H1 (cell line): ENCODE results near the gene INHBC. TPM values are rescaled to one million over a fixed set of nuclear protein-coding genes. Genes with fewer than 3 reads are reported as not detected.
A peak's percentile ranks its signal among the peaks of the same experiment; 100 is the strongest.

Source experiments
- CTCF ChIA-PET: fragments of 300-600 bp; sonication (Branson Sonifier 250); formaldehyde crosslinking; loops from one replicate; lab custom pipeline; 2021; ENCODE audit not compliant: partially characterized antibody; lab: Charles Lee
- POLR2A ChIA-PET: fragments of 300-600 bp; sonication (Branson Sonifier 250); formaldehyde crosslinking; loops from one replicate; lab custom pipeline; 2021; ENCODE audit warnings: inconsistent platforms; ENCODE audit not compliant: partially characterized antibody; lab: Charles Lee
- DNase-seq, 2 experiments: peaks; one replicate each; pipeline versions ENCODE4 v3.0.0 to v3.0.0-alpha.2; 2010 to 2022; ENCODE audit warnings: low spot score in 2 of 2, low read depth in 1 of 2, mixed read lengths in 1 of 2
- FAIRE-seq: peaks from 2 replicates; lab custom pipeline; 2011; peaks lifted over from hg19 to GRCh38; lab: Jason Lieb, UNC
- H2AFZ ChIP-seq: 2 replicates; pipeline ENCODE4 v1.8.1; 2012; ENCODE audit warnings: low read length, inconsistent platforms
- H2AK5ac ChIP-seq: 2 replicates; pipeline ENCODE4 v1.6.1; 2013; ENCODE audit warnings: low read depth, low read length
- H2BK120ac ChIP-seq: replicated peaks from 2 replicates; pipeline ENCODE3; 2013; ENCODE audit warnings: low read depth, low read length, inconsistent platforms
- H2BK12ac ChIP-seq: 2 replicates; pipeline ENCODE4 v1.6.1; 2013; ENCODE audit warnings: low read depth, low read length
- H2BK15ac ChIP-seq: 2 replicates; pipeline ENCODE4 v1.6.1; 2013; ENCODE audit warnings: low read length
- H2BK20ac ChIP-seq: 2 replicates; pipeline ENCODE4 v1.6.1; 2013; ENCODE audit warnings: low read length
- H2BK5ac ChIP-seq: 2 replicates; pipeline ENCODE4 v1.6.1; 2013; ENCODE audit warnings: low read depth, low read length
- H3K14ac ChIP-seq: 2 replicates; pipeline ENCODE4 v1.6.1; 2013; ENCODE audit warnings: inconsistent platforms; ENCODE audit not compliant: insufficient read length
- H3K18ac ChIP-seq: 2 replicates; pipeline ENCODE4 v1.6.1; 2013; ENCODE audit warnings: low read length; ENCODE audit errors: extremely low read depth
- H3K23ac ChIP-seq: 2 replicates; pipeline ENCODE4 v1.6.1; 2013; ENCODE audit warnings: inconsistent platforms; ENCODE audit not compliant: insufficient read length
- H3K23me2 ChIP-seq: 2 replicates; pipeline ENCODE4 v1.6.1; 2013; ENCODE audit warnings: low read depth, low read length
- H3K27ac ChIP-seq: 2 replicates; pipeline ENCODE4 v1.6.1; 2011; ENCODE audit warnings: low read depth, low read length, inconsistent platforms
- H3K27me3 ChIP-seq, 4 experiments: replicated peaks in 1 of 4; 1 replicate in 1 of 4; 2 replicates in 3 of 4; pipeline versions ENCODE4 v1.6.1 to v1.8.1; 2011 to 2013; ENCODE audit warnings: low read length in 3 of 4, mild to moderate bottlenecking in 3 of 4, inconsistent platforms in 2 of 4, mixed read lengths in 2 of 4, moderate library complexity in 1 of 4; ENCODE audit not compliant: control insufficient read depth in 3 of 4, insufficient read depth in 3 of 4; ENCODE audit errors: extremely low read depth in 1 of 4
- H3K36me3 ChIP-seq, 4 experiments: 2 replicates each; pipeline versions ENCODE4 v1.6.1 to v1.8.1; 2011 to 2013; ENCODE audit warnings: mild to moderate bottlenecking in 4 of 4, low read length in 3 of 4, moderate library complexity in 2 of 4, control low read depth in 1 of 4, inconsistent platforms in 1 of 4; ENCODE audit not compliant: insufficient read depth in 4 of 4, control insufficient read depth in 2 of 4
- H3K4ac ChIP-seq: replicated peaks from 2 replicates; pipeline ENCODE3; 2013; ENCODE audit warnings: low read length, low read depth, mixed read lengths, inconsistent platforms; ENCODE audit not compliant: insufficient read length
- H3K4me1 ChIP-seq, 4 experiments: replicated peaks in 1 of 4; 1 replicate in 1 of 4; 2 replicates in 3 of 4; pipeline versions ENCODE4 v1.6.1 to v1.8.1; 2011 to 2013; ENCODE audit warnings: low read length in 3 of 4, inconsistent platforms in 2 of 4, mixed read lengths in 1 of 4; ENCODE audit not compliant: insufficient read depth in 4 of 4, control insufficient read depth in 3 of 4
- H3K4me2 ChIP-seq, 2 experiments: 2 replicates each; pipeline versions ENCODE4 v1.6.1 to v1.8.1; 2011 to 2013; ENCODE audit warnings: low read depth in 2 of 2, low read length in 2 of 2, control low read depth in 1 of 2, inconsistent platforms in 1 of 2, mild to moderate bottlenecking in 1 of 2; ENCODE audit not compliant: insufficient read depth in 1 of 2
- H3K4me3 ChIP-seq, 4 experiments: fragments of 200-600, 300-600 bp in 1 of 4; sonication (generic), shearing (Covaris generic), sonication (Bioruptor Twin) in 1 of 4; 2 replicates each; pipeline versions ENCODE4 v1.5.1 to v1.8.1; 2011 to 2016; ENCODE audit warnings: low read length in 4 of 4, low read depth in 3 of 4, control low read depth in 2 of 4, inconsistent platforms in 2 of 4, mild to moderate bottlenecking in 2 of 4, mixed read lengths in 1 of 4, moderate library complexity in 1 of 4; ENCODE audit not compliant: insufficient read depth in 2 of 4; ENCODE audit errors: extremely low read depth in 1 of 4
- H3K56ac ChIP-seq: replicated peaks from 2 replicates; pipeline ENCODE3; 2013; ENCODE audit warnings: low read depth, mild to moderate bottlenecking, mixed read lengths, low read length, inconsistent platforms; ENCODE audit not compliant: insufficient read length
- H3K79me1 ChIP-seq: 2 replicates; pipeline ENCODE4 v1.6.1; 2013; ENCODE audit warnings: low read depth, low read length, control low read depth
- H3K79me2 ChIP-seq, 2 experiments: 2 replicates each; pipeline versions ENCODE4 v1.6.1 to v1.8.1; 2012 to 2013; ENCODE audit warnings: low read length in 2 of 2, mild to moderate bottlenecking in 2 of 2, inconsistent platforms in 1 of 2; ENCODE audit not compliant: insufficient read depth in 2 of 2, control insufficient read depth in 1 of 2
- H3K9ac ChIP-seq, 4 experiments: replicated peaks in 1 of 4; 1 replicate in 1 of 4; 2 replicates in 3 of 4; pipeline versions ENCODE4 v1.6.1 to v1.8.1; 2011 to 2013; ENCODE audit warnings: low read depth in 3 of 4, low read length in 3 of 4, control low read depth in 2 of 4, mild to moderate bottlenecking in 2 of 4, moderate library complexity in 2 of 4, inconsistent platforms in 1 of 4; ENCODE audit errors: extremely low read depth in 1 of 4
- H3K9me3 ChIP-seq, 2 experiments: 2 replicates each; pipeline versions ENCODE4 v1.6.1 to v1.8.1; 2012 to 2013; ENCODE audit warnings: mild to moderate bottlenecking in 2 of 2, moderate library complexity in 2 of 2, control low read depth in 1 of 2, inconsistent platforms in 1 of 2, low read depth in 1 of 2, low read length in 1 of 2, mixed read lengths in 1 of 2; ENCODE audit not compliant: insufficient read depth in 2 of 2
- H4K20me1 ChIP-seq, 2 experiments: replicated peaks in 1 of 2; 2 replicates each; pipeline versions ENCODE3 to v1.8.1; 2011 to 2013; ENCODE audit warnings: inconsistent platforms in 2 of 2, low read length in 2 of 2, mild to moderate bottlenecking in 1 of 2; ENCODE audit not compliant: insufficient read depth in 2 of 2, control insufficient read depth in 1 of 2
- H4K5ac ChIP-seq: 2 replicates; pipeline ENCODE4 v1.6.1; 2013; ENCODE audit warnings: low read length, low read depth, mixed read lengths, inconsistent platforms; ENCODE audit not compliant: insufficient read length
- H4K8ac ChIP-seq: 2 replicates; pipeline ENCODE4 v1.8.0; 2013; ENCODE audit warnings: mild to moderate bottlenecking, moderate library complexity, low read length, inconsistent platforms; ENCODE audit not compliant: insufficient read depth; ENCODE audit errors: extremely low read depth
- H4K91ac ChIP-seq: replicated peaks from 2 replicates; pipeline ENCODE3; 2013; ENCODE audit warnings: low read length, mixed read lengths, inconsistent platforms; ENCODE audit not compliant: insufficient read length
- CTBP2 ChIP-seq: IDR thresholded peaks from 2 replicates; pipeline ENCODE4 v1.7.0; 2011; ENCODE audit warnings: borderline replicate concordance, mild to moderate bottlenecking, moderate library complexity, mixed read lengths, low read length; ENCODE audit not compliant: insufficient read depth, insufficient read length
- E2F6 ChIP-seq: IDR thresholded peaks from 2 replicates; pipeline ENCODE4 v1.6.1; 2012; ENCODE audit warnings: inconsistent platforms
- EGR1 ChIP-seq: IDR thresholded peaks from 2 replicates; pipeline ENCODE4 v1.6.1; 2011; ENCODE audit warnings: low read depth, low read length, borderline replicate concordance
- EP300 ChIP-seq, 2 experiments: IDR thresholded peaks; 1 replicate in 1 of 2; 2 replicates in 1 of 2; pipeline ENCODE4 v1.6.1; 2011 to 2012; ENCODE audit warnings: low read depth in 2 of 2, low read length in 2 of 2, mild to moderate bottlenecking in 2 of 2, borderline replicate concordance in 1 of 2, inconsistent platforms in 1 of 2, moderate library complexity in 1 of 2
- EZH2 ChIP-seq: fragments of 200-600 bp; sonication (generic); IDR thresholded peaks from 2 replicates; pipeline ENCODE4 v1.7.1; 2012; ENCODE audit warnings: low read depth, mild to moderate bottlenecking, moderate library complexity, low read length, inconsistent platforms; ENCODE audit not compliant: severe bottlenecking
- JUND ChIP-seq: IDR thresholded peaks from 2 replicates; pipeline ENCODE4 v1.6.1; 2011; ENCODE audit warnings: mild to moderate bottlenecking, improper control_type of control experiment, low read length
- KDM5A ChIP-seq: fragments of 200-600 bp; IDR thresholded peaks from 2 replicates; pipeline ENCODE4 v1.7.1; 2012; ENCODE audit warnings: mild to moderate bottlenecking, low read length, inconsistent platforms, mixed read lengths
- PHF8 ChIP-seq: fragments of 200-600 bp; sonication (generic); conservative IDR thresholded peaks from 2 replicates; pipeline ENCODE4 v1.7.1; 2012; ENCODE audit warnings: low read depth, mild to moderate bottlenecking, inconsistent platforms, low read length, moderate library complexity
- SP1 ChIP-seq: IDR thresholded peaks from 2 replicates; pipeline ENCODE4 v1.6.1; 2011; ENCODE audit warnings: low read depth, low read length
- SRF ChIP-seq: IDR thresholded peaks from 2 replicates; pipeline ENCODE4 v1.6.1; 2011; ENCODE audit warnings: mild to moderate bottlenecking, low read depth, low read length, moderate library complexity
- SUZ12 ChIP-seq: fragments of 200-600 bp; sonication (generic); IDR thresholded peaks from 2 replicates; pipeline ENCODE4 v1.6.1; 2012; ENCODE audit warnings: mild to moderate bottlenecking, inconsistent platforms, low read length, moderate library complexity, mixed read lengths
- TCF12 ChIP-seq: IDR thresholded peaks from 2 replicates; pipeline ENCODE4 v1.6.1; 2011; ENCODE audit warnings: low read depth, mild to moderate bottlenecking, low read length
- YY1 ChIP-seq: IDR thresholded peaks from 2 replicates; pipeline ENCODE4 v1.6.1; 2011; ENCODE audit warnings: low read depth, mild to moderate bottlenecking, low read length
- WGBS, 2 experiments: shearing (Covaris generic) in 1 of 2; methylation state at CpG; one replicate each; pipeline versions ENCODE4 v1.1.6 to v1.1.7; 2013 to 2015; ENCODE audit warnings: low lambda C conversion rate in 2 of 2, mixed read lengths in 2 of 2, inconsistent platforms in 1 of 2, low coverage in 1 of 2, missing lambda C conversion rate in 1 of 2; ENCODE audit not compliant: insufficient replicate concordance in 2 of 2, insufficient coverage in 1 of 2, insufficient read length in 1 of 2; ENCODE audit errors: extremely low coverage in 1 of 2, missing lambda C conversion rate in 1 of 2; 5-methylcytosine and 5-hydroxymethylcytosine counted together
- polyA plus RNA-seq, 7 experiments: library from polyadenylated mRNA; depleted of rRNA in 3 of 7; stranded (reverse) in 5 of 7; unstranded in 2 of 7; fragments of >200 nt in 5 of 7; fragments of 200-250 nt in 2 of 7; gene quantifications; 1 replicate in 5 of 7; 2 replicates in 1 of 7; 4 replicates in 1 of 7; pipeline versions ENCODE4 v1.2.1 to v1.2.3, GENCODE V29; 2011 to 2013; ENCODE audit warnings: missing spikeins in 2 of 7, mixed read lengths in 2 of 7
- total RNA-seq: library from RNA; stranded (reverse); fragmentation: NEBNext Ultra II Directional; extraction: Animal tissue kit (Norgen Biotek cat#: 25700); gene quantifications from 2 replicates; pipeline ENCODE4 v1.2.1, GENCODE V29; 2021

The INHBC gene
- total and polyA plus RNA-seq, 2 of the 8 experiments (the other 6 are each of a cell fraction or from before 2014, with no cell fraction given), result 0.15 TPM; not detected in 1

- H3K23ac ChIP-seq, result no peak overlapping the region
- peaks cover 2% of the 10 kb centered on the region for H3K79me1 ChIP-seq
- no peak overlapping the region for H3K14ac ChIP-seq
- no peak overlapping the region for H2AK5ac ChIP-seq
- H3K9me3 ChIP-seq, result no peaks in the 10 kb centered on the region
- no peak overlapping the region for H2BK12ac ChIP-seq
- no peak for DNase-seq
- H2AFZ ChIP-seq, result no peak overlapping the region
- H3K23me2 ChIP-seq, result no peaks in the 10 kb centered on the region
- no peak overlapping the region for H2BK20ac ChIP-seq
- no peak overlapping the region for H3K4ac ChIP-seq
- no peaks in the 10 kb centered on the region for H3K27me3 ChIP-seq
- ChIA-PET POLR2A (interaction anchor here (1.8 to 2.1 kb wide), 3 partner anchors 9 to 35 kb away, joined by 4 to 9 read pairs (median 7); partner anchors contain the start of gene INHBE), CTCF (interaction anchor here (1.4 to 2.8 kb wide), 3 partner anchors 9 to 113 kb away, joined by 6 to 10 read pairs (median 8); no protein-coding TSS in a partner anchor)
- no peaks in the 10 kb centered on the region for H3K36me3 ChIP-seq
- no peak overlapping the region for H3K4me3 ChIP-seq
- WGBS, 2 experiments, result 91% methylated on average over 5 of the region's 5 CpGs; no CpG with 5 or more reads in 1 of the 2 experiments
- no peaks in the 10 kb centered on the region; a peak in 1 of 7 replicates for H3K4me1 ChIP-seq
- H4K8ac ChIP-seq, result no peak overlapping the region
- no peak overlapping the region for H2BK5ac ChIP-seq
- H4K91ac ChIP-seq, result no peak overlapping the region
- H3K27ac ChIP-seq, result no peak overlapping the region
- no peak overlapping the region for H3K18ac ChIP-seq
- no peak overlapping the region for H4K5ac ChIP-seq
- H2BK15ac ChIP-seq, result no peak overlapping the region
- peak overlapping the region; percentile 10 for H3K56ac ChIP-seq
- H3K9ac ChIP-seq, result no peak overlapping the region
- peaks cover 0 to 8% of the 10 kb centered on the region in 2 experiments for H4K20me1 ChIP-seq
- no peak for FAIRE-seq
- no peak overlapping the region for H3K4me2 ChIP-seq
- no peak overlapping the region for H2BK120ac ChIP-seq
- H3K79me2 ChIP-seq, result 0 out of 4 replicates have a peak, but pooled peaks cover 0 to 2% of the 10 kb centered on the region in 2 experiments
- no peak for TF ChIP-seq EP300 (IDR thresholded peaks at IDR 0.05; ENCODE audit: borderline replicate concordance in 1 of 2, low read depth in 2 of 2, low read length in 2 of 2)
- TF ChIP-seq PHF8, result no peak
- TF ChIP-seq EZH2, result no peak
- TF ChIP-seq EGR1, result no peak
- no peak for TF ChIP-seq KDM5A
- no peak for TF ChIP-seq SRF
- no peak for TF ChIP-seq SUZ12
- TF ChIP-seq CTBP2, result no peak
- TF ChIP-seq SP1, result no peak
- TF ChIP-seq JUND, result no peak
- TF ChIP-seq E2F6, result no peak
- TF ChIP-seq YY1, result no peak
- TF ChIP-seq TCF12, result no peak
Measured at GRCh38 chr12:57420482-57420881, 14.1 kb upstream of the INHBC start.
